Calu3 (cell line): ENCODE results near the gene FAM193B. TPM values are rescaled to one million over a fixed set of nuclear protein-coding genes. Genes with fewer than 3 reads are reported as not detected.

Source experiments
- BruUV-seq: library from RNA; stranded (reverse); fragments of 400-500 nt; replicated peaks from 2 replicates; lab custom pipeline; 2021; lab: Mats Ljungman, UMichigan
- CTCF ChIA-PET: fragments of 300-600 bp; sonication (Branson Sonifier 250); formaldehyde crosslinking; loops from one replicate; lab custom pipeline; 2022; ENCODE audit warnings: antibody characterized with exemption; lab: Charles Lee
- DNase-seq: peaks from one replicate; pipeline ENCODE4 v3.0.0; 2022
- H3K27ac Mint-ChIP-seq: one replicate; pipeline ENCODE4 v1.8.0; 2022; ENCODE audit warnings: mixed read lengths; ENCODE audit not compliant: unreplicated experiment
- H3K27me3 Mint-ChIP-seq: one replicate; pipeline ENCODE4 v1.8.0; 2022; ENCODE audit warnings: mixed read lengths; ENCODE audit not compliant: unreplicated experiment
- H3K36me3 Mint-ChIP-seq: one replicate; pipeline ENCODE4 v1.8.0; 2022; ENCODE audit warnings: mild to moderate bottlenecking, moderate library complexity, mixed read lengths; ENCODE audit not compliant: insufficient read depth, unreplicated experiment
- H3K4me1 Mint-ChIP-seq: one replicate; pipeline ENCODE4 v1.8.0; 2022; ENCODE audit warnings: mild to moderate bottlenecking, low read depth, mixed read lengths; ENCODE audit not compliant: unreplicated experiment
- H3K4me3 Mint-ChIP-seq: one replicate; pipeline ENCODE4 v1.8.0; 2022; ENCODE audit warnings: mild to moderate bottlenecking, low read depth, moderate library complexity, mixed read lengths; ENCODE audit not compliant: unreplicated experiment
- H3K9me3 Mint-ChIP-seq: one replicate; pipeline ENCODE4 v1.8.0; 2022; ENCODE audit warnings: low read depth, mixed read lengths; ENCODE audit not compliant: unreplicated experiment
- CTCF ChIP-seq: fragments of 200-600 bp; IDR thresholded peaks from one replicate; pipeline ENCODE4 v1.8.0; 2022; ENCODE audit warnings: antibody characterized with exemption; ENCODE audit not compliant: unreplicated experiment
- intact Hi-C: fragments of 100-400 bp; cut with micrococcal nuclease; formaldehyde crosslinking; loops from one replicate; pipeline ENCODE4 v1.10.0; 2022; ENCODE audit not compliant: unreplicated experiment
- total RNA-seq: library from RNA; stranded (reverse); gene quantifications from 2 replicates; pipeline ENCODE4 v1.2.3, GENCODE V29; 2022

The FAM193B gene
- total RNA-seq, 1 experiment from 2014 or later = 97.0 TPM

DNA sequence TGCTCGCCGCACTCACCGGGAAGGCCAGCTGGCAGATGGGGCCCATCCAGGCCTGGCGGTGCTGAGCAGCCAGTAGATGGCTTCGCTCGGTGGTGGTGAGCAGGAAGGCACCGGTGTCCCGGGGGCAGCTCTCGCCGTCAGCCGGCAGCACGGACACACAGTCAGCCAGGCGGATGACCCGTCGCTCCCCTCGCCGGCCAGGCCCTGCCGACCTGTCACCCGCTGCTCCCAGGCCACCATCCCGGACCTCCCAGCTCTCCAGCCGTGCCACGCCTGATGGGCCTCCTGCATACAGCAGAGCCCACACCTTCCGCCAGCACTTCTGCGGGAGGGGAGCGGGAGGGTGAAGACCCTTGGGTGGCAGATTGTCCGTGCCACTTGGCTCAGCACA lies 46.1 kb downstream of the FAM193B start:
- no TSS peak for BruUV-seq
- Mint-ChIP-seq H3K27me3 (no peaks in the 10 kb centered on the region), H3K36me3 (peaks cover 37% of the 10 kb centered on the region), H3K9me3 (no peaks in the 10 kb centered on the region), H3K27ac (peak overlapping the region; percentile 1), H3K4me1 (no peaks in the 10 kb centered on the region), H3K4me3 (no peak overlapping the region)
- no peak for DNase-seq
- TF ChIP-seq CTCF = no peak
- intact Hi-C loops = no loop called here
- CTCF ChIA-PET = interaction anchor here (1.0 kb wide), 1 partner anchor 11 kb away, joined by 4 read pairs; the partner anchor contains the start of gene PDLIM7

DNA sequence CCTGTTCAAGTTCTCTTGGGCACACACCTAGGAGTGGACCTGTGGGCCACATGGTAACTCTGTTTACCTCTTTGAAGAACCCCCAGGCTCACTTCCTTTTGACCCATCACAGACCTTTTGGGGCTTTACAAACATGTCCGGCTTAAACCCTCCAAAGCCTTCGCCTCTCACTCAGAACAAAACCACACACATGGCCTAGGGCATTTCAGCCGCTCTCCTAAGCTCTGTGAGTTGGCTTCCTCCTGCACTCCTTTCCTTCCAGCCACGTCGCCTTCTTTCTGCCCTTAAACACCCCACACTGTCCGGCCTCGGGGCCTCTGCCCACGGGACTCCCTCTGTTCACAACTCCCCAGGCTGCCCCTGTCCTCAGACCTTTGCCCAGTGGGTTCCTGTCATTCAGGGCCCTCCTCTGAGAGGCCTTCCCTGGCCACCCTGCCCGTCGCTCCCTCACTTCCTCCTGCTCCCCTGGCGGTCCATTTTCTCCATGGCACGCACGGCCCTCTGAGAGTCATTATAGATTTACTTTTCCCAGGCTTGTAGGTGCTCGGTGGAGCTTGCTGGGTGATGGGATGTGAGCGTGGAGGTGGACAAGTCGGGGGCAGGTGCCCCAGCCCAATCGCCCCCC lies 46.7 kb downstream of the FAM193B start:
- peaks cover 32% of the 10 kb centered on the region for H3K36me3 Mint-ChIP-seq
- H3K9me3 Mint-ChIP-seq = no peaks in the 10 kb centered on the region
- no TSS peak for BruUV-seq
- H3K27ac Mint-ChIP-seq = peak overlapping the region; percentile 1
- no peaks in the 10 kb centered on the region for H3K27me3 Mint-ChIP-seq
- H3K4me3 Mint-ChIP-seq = no peak overlapping the region
- CTCF ChIA-PET = interaction anchor here (1.0 to 1.1 kb wide), 2 partner anchors 10 to 53 kb away, joined by 3 to 4 read pairs; partner anchors contain the start of gene PDLIM7
- no peak for DNase-seq
- intact Hi-C loops = no loop called here
- H3K4me1 Mint-ChIP-seq = no peaks in the 10 kb centered on the region
- peak; percentile 1 for TF ChIP-seq CTCF

- Mint-ChIP-seq H3K4me3 (no peak overlapping the region), H3K9me3 (no peaks in the 10 kb centered on the region), H3K27ac (no peak overlapping the region), H3K36me3 (peaks cover 29% of the 10 kb centered on the region), H3K27me3 (no peaks in the 10 kb centered on the region), H3K4me1 (no peaks in the 10 kb centered on the region)
- CTCF ChIA-PET = interaction anchor here (0.7 to 1.1 kb wide), 2 partner anchors 52 to 82 kb away, joined by 3 read pairs; no protein-coding TSS in a partner anchor
- peak; percentile 12 for TF ChIP-seq CTCF
- intact Hi-C loops = no loop called here
- no peak for DNase-seq
- no TSS peak for BruUV-seq
These were observed 47.2 kb downstream of the FAM193B start for GRCh38 chr5:177507165-177507564.

DNA sequence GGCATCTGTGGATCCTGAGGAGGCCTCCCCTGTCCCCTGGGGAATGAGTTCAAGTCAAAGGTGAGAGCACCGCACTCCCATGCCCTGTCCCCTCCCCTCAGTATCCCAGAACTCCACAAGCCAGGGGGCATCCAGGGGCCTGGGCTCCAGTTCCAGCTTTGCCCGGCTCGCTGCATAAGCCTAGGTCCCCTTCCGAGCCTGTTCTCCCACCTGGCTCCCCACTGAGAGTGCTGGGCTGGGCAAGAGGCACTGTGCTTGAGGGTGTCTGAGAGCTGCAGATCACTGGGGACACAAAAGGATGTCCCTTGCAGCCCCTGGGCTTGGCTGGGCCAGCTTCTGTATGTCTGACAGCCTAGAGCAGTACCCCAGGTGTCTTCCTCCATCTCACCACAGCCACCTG lies 49.3 kb downstream of the FAM193B start:
- CTCF ChIA-PET = no interaction called here
- no peak for DNase-seq
- Mint-ChIP-seq H3K4me3 (no peak overlapping the region), H3K9me3 (no peaks in the 10 kb centered on the region), H3K36me3 (peaks cover 14% of the 10 kb centered on the region), H3K27ac (no peak overlapping the region), H3K27me3 (no peaks in the 10 kb centered on the region), H3K4me1 (peaks cover 8% of the 10 kb centered on the region)
- no peak for TF ChIP-seq CTCF
- intact Hi-C loops = no loop called here
- BruUV-seq = no TSS peak
